ENCODE measurements around the gene ASB2. TPM values are rescaled to one million over a fixed set of nuclear protein-coding genes. Genes with fewer than 3 reads are reported as not detected.

The ASB2 gene
- total and polyA plus RNA-seq, 5 donors = 112 to 141 (median 120) TPM

DNA sequence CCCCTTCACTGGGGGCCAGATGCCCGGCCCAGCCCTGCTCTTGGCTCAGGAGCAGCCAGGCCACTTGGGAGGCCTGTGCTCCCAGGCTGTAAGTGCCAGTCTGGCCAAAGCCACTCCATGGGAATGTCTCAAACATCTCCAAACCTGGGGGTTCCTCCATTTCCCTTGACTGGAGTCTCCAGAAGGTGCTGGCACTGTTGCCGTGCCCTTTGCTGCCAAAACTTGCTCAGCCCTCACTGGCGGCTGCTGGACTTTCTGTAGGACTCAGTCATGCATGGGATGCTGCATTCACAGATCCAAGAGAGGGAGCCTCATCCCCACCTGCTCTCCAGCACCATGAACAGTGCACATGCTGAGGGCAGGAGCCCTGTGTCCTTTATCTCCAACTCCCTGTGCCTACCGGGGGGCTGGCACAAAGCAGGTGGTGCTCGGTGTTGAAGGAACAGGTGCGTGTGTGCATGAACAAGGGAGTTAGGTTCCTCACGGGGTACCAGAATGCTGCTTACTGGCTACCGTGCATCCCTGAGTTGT is 40.1 kb upstream of the ASB2 start:
- Histone ChIP-seq H3K4me3 (ENCODE audit: low read length) (no peak overlapping the region), H3K27me3 (ENCODE audit: control insufficient read depth, insufficient read depth) (no peaks in the 10 kb centered on the region), H3K4me1 (ENCODE audit: control insufficient read depth, insufficient read depth, low read length) (no peaks in the 10 kb centered on the region), H3K27ac (ENCODE audit: low read length) (no peak overlapping the region), H3K9me3 (ENCODE audit: control insufficient read depth, low read length) (no peaks in the 10 kb centered on the region)
- WGBS = 76% methylated on average over 8 of the region's 8 CpGs
- ATAC-seq (no peak), DNase-seq (peak in 1 of 3 donors; percentile 19)
- intact Hi-C loops (cut with DNase I) = no loop called here

DNA sequence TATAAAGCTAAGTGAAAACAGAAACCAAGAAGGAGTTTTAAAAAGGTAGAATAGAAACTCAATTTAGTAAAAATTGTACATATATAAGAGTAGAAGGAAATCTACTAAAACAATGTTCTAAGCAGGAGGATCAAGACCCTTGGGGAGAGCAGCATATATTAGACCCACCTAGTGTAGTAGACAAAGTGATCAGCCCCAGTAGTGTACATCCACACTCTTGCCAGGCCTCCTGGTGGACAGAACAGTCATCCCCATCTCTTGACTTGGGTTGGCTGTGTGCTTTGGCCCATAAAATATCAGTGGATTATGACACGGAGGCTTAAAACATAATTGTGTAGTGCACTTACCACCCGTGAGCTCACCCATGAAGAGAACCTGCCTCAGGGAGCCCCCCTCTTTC is 38.9 kb upstream of the ASB2 start:
- intact Hi-C loops (cut with DNase I) = no loop called here
- ATAC-seq (no peak), DNase-seq (no peak)
- H3K9me3 ChIP-seq (ENCODE audit: control insufficient read depth, low read length) = no peaks in the 10 kb centered on the region
- no peak overlapping the region for H3K4me3 ChIP-seq (ENCODE audit: low read length)
- no peak overlapping the region for H3K27ac ChIP-seq (ENCODE audit: low read length)
- H3K27me3 ChIP-seq (ENCODE audit: control insufficient read depth, insufficient read depth) = no peaks in the 10 kb centered on the region
- 82% methylated on average over 2 of the region's 2 CpGs for WGBS
- no peaks in the 10 kb centered on the region for H3K4me1 ChIP-seq (ENCODE audit: control insufficient read depth, insufficient read depth, low read length)

DNA sequence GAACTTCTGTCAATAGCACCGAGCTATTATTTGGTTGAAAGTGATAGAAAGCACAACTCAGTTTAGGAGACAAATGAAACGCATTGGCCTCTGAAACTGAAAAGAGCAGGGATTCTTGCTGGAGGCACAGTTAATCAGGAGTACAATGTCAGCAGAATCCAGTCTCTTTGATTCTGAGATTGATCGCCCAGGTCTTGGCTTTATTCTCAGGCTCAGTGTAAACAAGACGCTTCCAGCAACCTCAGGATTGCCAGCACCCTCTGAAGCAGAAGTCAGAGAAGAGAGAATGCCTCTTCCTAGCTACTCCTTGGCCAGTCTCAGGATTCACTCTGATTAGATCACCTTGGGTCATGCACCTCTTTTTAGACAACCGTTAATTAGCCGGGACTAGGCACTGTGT is 38.0 kb upstream of the ASB2 start:
- WGBS = 66% methylated on average over 6 of the region's 6 CpGs
- Histone ChIP-seq H3K4me1 (ENCODE audit: control insufficient read depth, insufficient read depth, low read length) (peaks cover 1% of the 10 kb centered on the region), H3K27ac (ENCODE audit: low read length) (no peak overlapping the region), H3K9me3 (ENCODE audit: control insufficient read depth, low read length) (no peaks in the 10 kb centered on the region), H3K27me3 (ENCODE audit: control insufficient read depth, insufficient read depth) (no peaks in the 10 kb centered on the region), H3K4me3 (ENCODE audit: low read length) (no peak overlapping the region)
- DNase-seq = no peak
- no peak for ATAC-seq
- intact Hi-C loops (cut with DNase I) = no loop called here

DNA sequence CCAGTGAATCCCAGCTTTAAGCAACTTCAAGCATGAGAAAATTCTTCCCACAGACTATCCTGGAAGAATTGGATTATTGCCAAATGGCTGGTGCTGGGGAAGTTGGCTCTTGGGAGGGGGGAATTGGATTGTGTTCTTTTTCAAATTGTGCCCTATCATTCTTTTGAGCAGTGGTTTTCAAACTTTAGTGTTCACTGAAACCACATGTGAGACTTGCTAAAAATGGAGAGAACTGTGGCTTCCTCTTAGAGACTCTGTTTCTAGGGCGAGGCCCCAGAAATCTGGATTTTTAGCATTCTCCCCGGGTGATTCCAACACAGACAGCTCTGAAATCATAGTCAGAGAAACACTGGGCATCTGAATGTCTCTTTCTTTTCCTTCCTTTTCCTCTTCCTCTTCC is 35.4 kb upstream of the ASB2 start:
- intact Hi-C loops (cut with DNase I) = no loop called here

DNA sequence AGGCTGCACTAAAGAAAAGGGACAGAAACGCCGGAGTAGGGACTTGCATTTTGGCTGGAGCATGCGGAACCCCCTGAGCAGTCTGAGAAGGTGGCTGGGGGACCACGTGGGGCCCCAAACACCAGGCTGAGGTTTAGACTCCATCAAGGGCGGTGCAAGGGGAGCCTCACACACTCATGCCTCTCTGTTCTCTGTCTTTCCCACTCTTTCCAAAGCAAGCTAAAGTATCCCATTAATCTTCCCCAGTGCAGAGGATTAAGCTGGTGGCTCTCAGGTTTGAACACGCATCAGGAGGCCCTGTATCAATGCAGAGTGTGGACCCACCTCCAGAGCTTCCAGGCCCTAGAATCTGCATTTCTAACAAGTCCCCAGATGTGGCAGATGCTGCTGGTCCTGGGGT is 34.3 kb upstream of the ASB2 start:
- H3K4me3 ChIP-seq (ENCODE audit: low read length) = no peak overlapping the region
- intact Hi-C loops (cut with DNase I) = no loop called here
- H3K27me3 ChIP-seq (ENCODE audit: control insufficient read depth, insufficient read depth) = no peaks in the 10 kb centered on the region
- H3K4me1 ChIP-seq (ENCODE audit: control insufficient read depth, insufficient read depth, low read length) = peaks cover 1% of the 10 kb centered on the region
- no peaks in the 10 kb centered on the region for H3K9me3 ChIP-seq (ENCODE audit: control insufficient read depth, low read length)
- no peak overlapping the region for H3K27ac ChIP-seq (ENCODE audit: low read length)
- DNase-seq (no peak), ATAC-seq (no peak)
- WGBS = 86% methylated on average over 6 of the region's 6 CpGs

More for the DNA sequence above, 35.4 kb upstream of the ASB2 start:
- H3K27ac ChIP-seq (ENCODE audit: low read length) = no peak overlapping the region
- H3K27me3 ChIP-seq (ENCODE audit: control insufficient read depth, insufficient read depth) = no peaks in the 10 kb centered on the region
- DNase-seq = no peak
- H3K4me1 ChIP-seq (ENCODE audit: control insufficient read depth, insufficient read depth, low read length) = peaks cover 1% of the 10 kb centered on the region
- no peaks in the 10 kb centered on the region for H3K9me3 ChIP-seq (ENCODE audit: control insufficient read depth, low read length)
- no peak overlapping the region for H3K4me3 ChIP-seq (ENCODE audit: low read length)
- ATAC-seq = no peak
- WGBS = 45% methylated on average over 2 of the region's 2 CpGs

DNA sequence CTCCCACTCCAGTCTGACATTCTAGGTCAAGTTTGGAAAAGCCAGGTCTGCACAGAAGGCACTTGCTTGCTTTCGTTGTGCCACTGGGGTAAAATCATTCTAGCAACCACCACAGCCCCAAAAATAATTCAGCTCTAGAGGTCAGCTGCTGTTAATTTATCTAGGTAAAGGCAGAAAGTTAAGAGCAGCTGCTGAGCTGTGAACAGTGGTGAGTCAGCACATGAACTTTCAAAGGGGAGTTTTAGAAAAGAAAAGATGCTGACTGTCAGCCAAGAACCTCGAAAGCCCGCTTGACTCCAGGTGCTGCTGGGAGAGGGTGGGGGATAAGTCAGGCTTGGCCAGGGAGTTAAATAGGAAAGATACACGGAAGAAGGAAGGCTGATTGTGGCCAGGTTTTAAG is 33.4 kb upstream of the ASB2 start:
- no peak for DNase-seq
- Histone ChIP-seq H3K27me3 (ENCODE audit: control insufficient read depth, insufficient read depth) (no peaks in the 10 kb centered on the region), H3K4me1 (ENCODE audit: control insufficient read depth, insufficient read depth, low read length) (peaks cover 1% of the 10 kb centered on the region), H3K9me3 (ENCODE audit: control insufficient read depth, low read length) (no peaks in the 10 kb centered on the region), H3K4me3 (ENCODE audit: low read length) (no peak overlapping the region), H3K27ac (ENCODE audit: low read length) (no peak overlapping the region)
- ATAC-seq = peak in 1 of 2 donors; percentile 27
- WGBS = 32% methylated on average over 4 of the region's 4 CpGs
- intact Hi-C loops (cut with DNase I) = no loop called here

DNA sequence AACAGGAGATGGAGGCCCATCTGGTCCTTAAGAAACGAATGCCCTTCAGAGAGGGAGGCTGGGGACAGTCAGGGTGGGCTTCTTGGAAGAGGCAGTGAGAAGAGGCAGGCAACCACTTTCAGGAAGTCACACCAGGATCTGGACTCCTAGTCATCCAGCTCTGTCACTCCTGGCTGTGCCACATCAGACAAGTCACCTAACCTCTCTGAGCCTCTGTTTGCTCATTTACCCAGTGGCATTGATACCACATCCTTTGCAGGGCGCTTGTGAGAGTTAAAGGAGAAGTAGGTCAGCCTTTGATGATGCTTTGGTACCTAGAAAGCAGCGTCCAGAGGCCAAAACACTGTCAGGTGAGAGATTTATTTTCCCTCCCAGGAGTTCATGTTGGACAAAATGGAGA is 31.9 kb upstream of the ASB2 start:
- intact Hi-C loops (cut with DNase I) = no loop called here

DNA sequence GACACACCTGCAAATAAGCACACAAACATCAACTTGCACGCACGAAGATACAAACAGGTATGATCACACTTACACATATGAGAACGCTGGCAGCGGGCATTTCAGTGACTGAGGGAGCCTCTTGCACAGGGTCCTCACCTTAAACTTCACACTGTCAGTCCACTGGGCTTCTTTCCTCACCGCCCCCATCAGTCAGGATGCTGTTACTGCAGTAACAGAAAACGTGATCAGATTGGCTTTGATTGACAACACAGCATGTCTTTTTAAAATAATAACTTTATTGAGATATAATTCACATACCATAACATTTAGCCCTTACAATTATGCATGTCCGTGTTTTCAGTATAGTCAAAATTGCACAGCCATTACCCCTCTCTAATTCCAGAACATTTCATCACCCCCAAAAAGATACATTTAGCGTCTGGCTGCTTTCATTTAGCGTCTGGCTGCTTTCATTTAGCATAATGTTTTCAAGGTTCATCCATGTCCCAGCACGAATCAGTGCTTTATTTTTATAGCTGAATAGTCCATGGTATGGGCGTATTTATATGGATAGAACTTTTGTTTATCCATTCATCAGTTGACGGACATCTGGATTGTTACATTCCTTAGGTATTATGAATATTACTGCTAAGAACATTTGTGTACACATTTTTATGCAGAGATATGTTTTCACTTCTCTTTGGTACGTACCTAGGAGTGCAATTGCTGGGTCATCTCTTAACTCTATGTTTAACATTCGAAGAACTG is 29.1 kb upstream of the ASB2 start:
- Histone ChIP-seq H3K27ac (ENCODE audit: low read length) (no peak overlapping the region), H3K4me3 (ENCODE audit: low read length) (no peak overlapping the region), H3K27me3 (ENCODE audit: control insufficient read depth, insufficient read depth) (no peaks in the 10 kb centered on the region), H3K9me3 (ENCODE audit: control insufficient read depth, low read length) (no peaks in the 10 kb centered on the region), H3K4me1 (ENCODE audit: control insufficient read depth, insufficient read depth, low read length) (peaks cover 1% of the 10 kb centered on the region)
- ATAC-seq (no peak), DNase-seq (peak in 1 of 3 donors; percentile 12)
- intact Hi-C loops (cut with DNase I) = no loop called here
- 48% methylated on average over 14 of the region's 14 CpGs for WGBS

More for the DNA sequence above, 31.9 kb upstream of the ASB2 start:
- no peak overlapping the region for H3K27ac ChIP-seq (ENCODE audit: low read length)
- no peak for ATAC-seq
- peaks cover 1% of the 10 kb centered on the region for H3K4me1 ChIP-seq (ENCODE audit: control insufficient read depth, insufficient read depth, low read length)
- H3K9me3 ChIP-seq (ENCODE audit: control insufficient read depth, low read length) = no peaks in the 10 kb centered on the region
- H3K4me3 ChIP-seq (ENCODE audit: low read length) = no peak overlapping the region
- WGBS = 76% methylated on average over 3 of the region's 3 CpGs
- H3K27me3 ChIP-seq (ENCODE audit: control insufficient read depth, insufficient read depth) = no peaks in the 10 kb centered on the region
- DNase-seq = no peak

DNA sequence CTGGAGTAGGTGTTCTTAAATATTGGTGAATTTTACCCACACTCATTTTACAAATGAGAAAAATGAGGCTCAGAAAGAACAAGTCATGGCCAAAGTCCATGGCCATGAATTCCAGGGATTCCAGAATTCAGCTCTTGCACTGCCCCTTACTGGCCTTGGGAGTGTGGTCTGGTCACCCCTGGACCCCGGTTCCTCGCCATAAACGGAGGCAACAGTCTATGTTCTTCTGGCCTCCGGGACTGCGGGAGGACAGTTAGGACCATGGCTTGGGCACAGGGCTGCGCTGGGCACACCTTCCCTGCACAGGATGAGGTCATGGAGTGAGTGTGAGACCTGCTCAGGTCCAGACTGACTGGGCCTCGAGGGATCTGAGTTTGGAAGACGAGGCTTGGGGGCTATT is 27.6 kb upstream of the ASB2 start:
- no peak overlapping the region for H3K4me3 ChIP-seq (ENCODE audit: low read length)
- no peaks in the 10 kb centered on the region for H3K9me3 ChIP-seq (ENCODE audit: control insufficient read depth, low read length)
- ATAC-seq = no peak

DNA sequence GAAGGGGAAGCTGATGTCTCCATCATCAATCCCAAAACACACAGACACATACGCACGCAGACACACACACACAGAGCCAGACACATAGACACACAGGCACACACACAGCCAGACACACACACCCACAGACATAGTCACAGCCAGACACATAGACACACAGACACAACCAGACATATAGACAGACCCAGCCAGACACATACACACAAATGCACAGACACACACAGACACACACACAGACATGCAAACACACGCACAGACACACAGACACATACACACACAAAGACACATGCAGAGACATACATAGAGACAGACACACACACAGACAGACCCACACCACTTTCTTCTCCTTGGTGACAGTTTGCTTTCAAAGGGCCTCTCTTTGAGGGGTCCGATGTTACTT is 27.0 kb upstream of the ASB2 start:
- Histone ChIP-seq H3K4me3 (ENCODE audit: low read length) (no peak overlapping the region), H3K4me1 (ENCODE audit: control insufficient read depth, insufficient read depth, low read length) (no peaks in the 10 kb centered on the region), H3K27ac (ENCODE audit: low read length) (no peak overlapping the region), H3K27me3 (ENCODE audit: control insufficient read depth, insufficient read depth) (no peaks in the 10 kb centered on the region), H3K9me3 (ENCODE audit: control insufficient read depth, low read length) (no peaks in the 10 kb centered on the region)
- 75% methylated on average over 4 of the region's 4 CpGs for WGBS
- intact Hi-C loops (cut with DNase I) = loop anchor here in 1 of 4 donors (5.0 kb wide), 1 partner anchor 66 kb away; no protein-coding TSS in a partner anchor
- ATAC-seq = no peak
- no peak for DNase-seq

More for the DNA sequence above, 27.6 kb upstream of the ASB2 start:
- Histone ChIP-seq H3K27me3 (ENCODE audit: control insufficient read depth, insufficient read depth) (no peaks in the 10 kb centered on the region), H3K27ac (ENCODE audit: low read length) (no peak overlapping the region), H3K4me1 (ENCODE audit: control insufficient read depth, insufficient read depth, low read length) (no peaks in the 10 kb centered on the region)
- 77% methylated on average over 8 of the region's 8 CpGs for WGBS
- peak in 1 of 3 donors; percentile 28 for DNase-seq
- intact Hi-C loops (cut with DNase I) = loop anchor here in 1 of 4 donors (5.0 kb wide), 1 partner anchor 67 kb away; no protein-coding TSS in a partner anchor

DNA sequence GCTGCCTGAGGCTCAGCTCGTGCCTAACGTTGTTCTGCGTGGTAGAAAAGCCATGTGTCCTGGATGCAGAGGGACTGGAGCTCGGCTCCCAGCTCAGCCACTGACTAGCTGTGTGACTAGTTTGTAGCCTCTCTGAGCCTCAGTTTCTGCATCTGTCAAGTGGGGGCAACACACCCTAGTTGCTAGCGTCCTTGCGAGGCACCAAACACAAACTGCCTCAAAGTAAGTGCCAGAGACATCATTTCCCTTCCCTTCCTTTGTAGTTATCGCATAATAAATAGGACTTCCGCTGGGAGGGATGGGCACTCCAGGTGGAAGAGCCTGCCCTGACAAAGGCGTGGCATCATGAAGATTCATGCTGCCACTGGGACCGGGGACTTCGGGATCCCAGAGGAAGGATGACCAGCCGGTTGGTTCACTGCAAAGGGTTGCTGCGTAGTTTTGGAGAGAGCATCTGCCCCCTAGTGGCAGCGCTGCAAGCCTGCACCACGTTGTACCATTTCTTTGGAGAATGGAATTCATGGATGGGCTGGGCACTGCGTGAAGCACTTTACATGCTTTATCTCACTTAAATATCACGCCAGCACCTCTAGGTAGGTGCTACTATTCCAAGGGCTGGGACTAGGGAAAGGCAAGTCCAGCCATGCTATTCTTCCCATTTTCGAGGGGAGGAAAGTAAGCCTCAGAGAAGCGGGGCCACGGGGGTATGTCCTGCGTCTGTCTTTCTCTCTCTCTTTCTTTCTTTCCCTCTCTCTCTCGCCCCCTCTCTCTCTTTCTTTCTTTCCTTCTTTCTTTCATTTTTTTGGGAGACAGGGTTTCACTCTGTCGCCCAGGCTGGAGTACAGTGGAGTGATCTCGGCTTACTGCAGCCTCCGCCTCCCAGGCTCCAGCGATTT is 25.4 kb upstream of the ASB2 start:
- DNase-seq (peak; percentile 42 to 74 (median 71)), ATAC-seq (peak; percentile 77 to 79)
- H3K27me3 ChIP-seq (ENCODE audit: control insufficient read depth, insufficient read depth) = no peaks in the 10 kb centered on the region
- intact Hi-C loops (cut with DNase I) = loop anchor here (1.0 to 5.0 kb wide), 4 partner anchors 59 to 64 kb away; no protein-coding TSS in a partner anchor
- no peaks in the 10 kb centered on the region for H3K4me1 ChIP-seq (ENCODE audit: control insufficient read depth, insufficient read depth, low read length)
- H3K9me3 ChIP-seq (ENCODE audit: control insufficient read depth, low read length) = no peaks in the 10 kb centered on the region
- no peak overlapping the region for H3K27ac ChIP-seq (ENCODE audit: low read length)
- WGBS = 43% methylated on average over 26 of the region's 26 CpGs
- H3K4me3 ChIP-seq (ENCODE audit: low read length) = no peak overlapping the region
